HG02852 (cell line): ENCODE measurements around the gene TMEM114.
"Not testable (repeated sequence)": the region's sequence is repeated elsewhere in the genome, so short reads cannot be mapped to it uniquely, and the experiment has no call there.

Experiments
- ATAC-seq: cut with Tn5 transposase; IDR thresholded peaks from one replicate; pipeline ENCODE4 v1.9.1; 2021; ENCODE audit warnings: mild to moderate bottlenecking, moderate library complexity; ENCODE audit not compliant: unreplicated experiment

TMEM114 gene

GRCh38 chr16:8576141-8577004 is 13.9 kb downstream of the TMEM114 start:
- ATAC-seq = no peak

GRCh38 chr16:8575399-8575798 is 14.9 kb downstream of the TMEM114 start:
- no peak for ATAC-seq

GRCh38 chr16:8572919-8573724 is 17.2 kb downstream of the TMEM114 start:
- no peak for ATAC-seq

- ATAC-seq = no peak
Measured at GRCh38 chr16:8572063-8572918, 18.0 kb downstream of the TMEM114 start.

- no peak for ATAC-seq
Measured at GRCh38 chr16:8571061-8571596, 19.2 kb downstream of the TMEM114 start.

- ATAC-seq = not testable (repeated sequence)
Measured at GRCh38 chr16:8570393-8570792, 19.9 kb downstream of the TMEM114 start.

- ATAC-seq = no peak
Measured at GRCh38 chr16:8569650-8570346, 20.5 kb downstream of the TMEM114 start.

- no peak for ATAC-seq
Measured at GRCh38 chr16:8568231-8568617, 22.1 kb downstream of the TMEM114 start.

- ATAC-seq = peak; percentile 77
Measured at GRCh38 chr16:8567355-8568230, 22.7 kb downstream of the TMEM114 start.

- ATAC-seq = no peak
Measured at GRCh38 chr16:8565498-8565897, 24.8 kb downstream of the TMEM114 start.

GRCh38 chr16:8564934-8565345 is 25.4 kb downstream of the TMEM114 start:
- ATAC-seq = no peak

- not testable (repeated sequence) for ATAC-seq
Measured at GRCh38 chr16:8563944-8564540, 26.3 kb downstream of the TMEM114 start.

GRCh38 chr16:8561496-8561895 is 28.8 kb downstream of the TMEM114 start:
- no peak for ATAC-seq

GRCh38 chr16:8555400-8555799 is 34.9 kb downstream of the TMEM114 start:
- no peak for ATAC-seq

GRCh38 chr16:8554881-8555280 is 35.4 kb downstream of the TMEM114 start:
- no peak for ATAC-seq

GRCh38 chr16:8554022-8554421 is 36.3 kb downstream of the TMEM114 start:
- ATAC-seq = no peak

GRCh38 chr16:8552487-8553221 is 37.7 kb downstream of the TMEM114 start:
- no peak for ATAC-seq
